K562 (cell line): ENCODE measurements around the gene HS3ST3A1. TPM values are rescaled to one million over a fixed set of nuclear protein-coding genes. Genes with fewer than 3 reads are reported as not detected.

Experiments used
- ATF7 ChIP-seq: fragments of 450-650 bp; IDR thresholded peaks from 2 replicates; pipeline ENCODE4 v1.7.1; 2014; ENCODE audit warnings: mild to moderate bottlenecking, moderate library complexity
- HDAC8 ChIP-seq: fragments of 450-650 bp; IDR thresholded peaks from 2 replicates; pipeline ENCODE4 v1.6.1; 2016; ENCODE audit warnings: mild to moderate bottlenecking, missing genetic modification characterization, moderate library complexity, missing compliant biosample characterization
- JUND ChIP-seq, 2 experiments: IDR thresholded peaks; 2 replicates in 1 of 2; 3 replicates in 1 of 2; pipeline ENCODE4 v1.6.1; 2011; ENCODE audit warnings: borderline replicate concordance in 2 of 2, low read depth in 2 of 2, low read length in 2 of 2, improper control_type of control experiment in 1 of 2, missing biosample characterization in 1 of 2, missing genetic modification characterization in 1 of 2, missing genetic modification reagents in 1 of 2
- NRF1 ChIP-seq, 2 experiments: fragments of 450-650 bp; IDR thresholded peaks in 1 of 2; conservative IDR thresholded peaks in 1 of 2; 2 replicates each; pipeline ENCODE4 v1.6.1; 2014; ENCODE audit warnings: mild to moderate bottlenecking in 2 of 2
- polyA plus RNA-seq, 8 experiments: library from polyadenylated mRNA; depleted of rRNA in 4 of 8; stranded (reverse) in 5 of 8; unstranded in 3 of 8; fragments of >200 nt; fragmentation: Nextera tagmentation in 2 of 8; fragmentation: Illumina TruSeq in 1 of 8; extraction: Ambion mirVana in 2 of 8; extraction: Trizol in 1 of 8; gene quantifications; 2 replicates each; pipeline versions ENCODE4 v1.2.1 to v1.2.3, GENCODE V29; 2011 to 2014; ENCODE audit warnings: inconsistent platforms in 1 of 8, missing spikeins in 1 of 8
- total RNA-seq, 7 experiments: library from RNA; depleted of rRNA in 6 of 7; stranded (reverse); fragments of >200 nt in 6 of 7; fragmentation: Illumina TruSeq in 2 of 7; extraction: Trizol in 2 of 7; gene quantifications; 2 replicates each; pipeline versions ENCODE4 v1.2.1 to v1.2.3, GENCODE V29; 2011 to 2021; ENCODE audit warnings: low replicate concordance in 1 of 7
- TF ChIP-seq, protein P1 (sequence below): sonication (generic); formaldehyde crosslinking; IDR thresholded peaks from 2 replicates; pipeline ENCODE4 v1.9.0; 2022; ENCODE audit warnings: mild to moderate bottlenecking, missing genetic modification reagents
- TF ChIP-seq, protein P2 (sequence below): fragments of 450-650 bp; IDR thresholded peaks from 2 replicates; pipeline ENCODE4 v1.6.1; 2016
- TF ChIP-seq, protein P3 (sequence below): fragments of 450-650 bp; IDR thresholded peaks from 2 replicates; pipeline ENCODE4 v1.6.1; 2014; ENCODE audit warnings: low read depth, mild to moderate bottlenecking, moderate library complexity, borderline replicate concordance
- TF ChIP-seq, protein P4 (sequence below): sonication (generic); formaldehyde crosslinking; IDR thresholded peaks from 2 replicates; pipeline ENCODE4 v1.8.1; 2022; ENCODE audit warnings: missing genetic modification reagents
- TF ChIP-seq, protein P5 (sequence below): fragments of 450-650 bp; IDR thresholded peaks from 2 replicates; pipeline ENCODE4 v1.6.1; 2016; ENCODE audit warnings: mild to moderate bottlenecking, moderate library complexity

Gene HS3ST3A1
- total and polyA plus RNA-seq, 9 of the 15 experiments (the other 6 are each of a cell fraction or from before 2014, with no cell fraction given): 0.25 to 14.8 (median 2.3) TPM

DNA sequence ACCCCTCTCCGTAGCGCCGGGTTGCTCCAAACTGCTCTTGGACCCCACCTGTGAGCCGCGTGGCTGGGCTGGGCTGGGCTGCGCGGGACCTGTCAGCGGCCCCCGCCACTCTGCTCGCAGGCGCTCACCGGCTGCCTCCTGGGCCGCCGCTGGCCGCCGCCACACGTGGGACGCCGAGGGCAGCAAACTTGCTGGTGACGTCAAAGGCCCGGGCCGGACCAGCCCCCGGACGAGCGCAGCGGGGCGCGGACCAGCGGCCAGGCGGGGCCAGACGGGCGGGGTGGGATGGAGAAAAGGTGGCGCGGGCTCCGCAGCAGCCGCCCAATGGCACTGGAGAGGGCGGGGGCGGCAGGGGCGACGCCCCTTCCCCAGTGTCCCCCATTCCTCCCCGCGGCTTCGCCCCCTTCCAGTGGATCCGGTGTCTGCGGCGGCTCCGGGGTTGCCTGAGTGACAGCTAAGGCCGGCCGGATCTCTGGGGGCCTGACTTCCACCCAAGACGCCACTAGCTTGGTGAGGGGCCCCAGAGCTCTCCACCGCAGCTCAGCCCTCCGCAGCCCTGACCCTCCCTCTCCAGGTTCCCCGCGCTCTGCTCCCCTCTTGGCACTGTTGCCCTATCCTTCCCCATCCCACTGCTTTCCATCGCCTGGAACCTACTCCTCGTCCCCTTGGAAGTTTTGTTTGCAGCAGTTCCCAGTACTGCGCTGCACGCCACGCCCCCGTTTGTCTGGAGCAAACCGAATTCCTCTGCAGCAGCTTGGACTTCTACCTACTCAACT is at the start of gene HS3ST3A1 (continued):
- TF ChIP-seq, protein P1, sequence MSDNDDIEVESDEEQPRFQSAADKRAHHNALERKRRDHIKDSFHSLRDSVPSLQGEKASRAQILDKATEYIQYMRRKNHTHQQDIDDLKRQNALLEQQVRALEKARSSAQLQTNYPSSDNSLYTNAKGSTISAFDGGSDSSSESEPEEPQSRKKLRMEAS (CRISPR knock-in tag): peak; percentile 81
- TF ChIP-seq ATF7 (peak; percentile 83; the same call in 1 of the 2 replicates), HDAC8 (tag) (no peak), NRF1 (conservative IDR thresholded peaks at IDR 0.05 in 1 of 2, IDR thresholded peaks at IDR 0.05 in 1 of 2) (peak; percentile 55 to 59), JUND (IDR thresholded peaks at IDR 0.05; ENCODE audit: borderline replicate concordance, low read depth, low read length) (0 out of 2 replicates have a peak, but pooled peaks have one; percentile 14), JUND (tag; IDR thresholded peaks at IDR 0.05; ENCODE audit: borderline replicate concordance, low read depth, low read length) (no peak; the same call in 2 of the 3 replicates)
- TF ChIP-seq, protein P2, sequence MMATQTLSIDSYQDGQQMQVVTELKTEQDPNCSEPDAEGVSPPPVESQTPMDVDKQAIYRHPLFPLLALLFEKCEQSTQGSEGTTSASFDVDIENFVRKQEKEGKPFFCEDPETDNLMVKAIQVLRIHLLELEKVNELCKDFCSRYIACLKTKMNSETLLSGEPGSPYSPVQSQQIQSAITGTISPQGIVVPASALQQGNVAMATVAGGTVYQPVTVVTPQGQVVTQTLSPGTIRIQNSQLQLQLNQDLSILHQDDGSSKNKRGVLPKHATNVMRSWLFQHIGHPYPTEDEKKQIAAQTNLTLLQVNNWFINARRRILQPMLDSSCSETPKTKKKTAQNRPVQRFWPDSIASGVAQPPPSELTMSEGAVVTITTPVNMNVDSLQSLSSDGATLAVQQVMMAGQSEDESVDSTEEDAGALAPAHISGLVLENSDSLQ: peak; percentile 94
- TF ChIP-seq, protein P3, sequence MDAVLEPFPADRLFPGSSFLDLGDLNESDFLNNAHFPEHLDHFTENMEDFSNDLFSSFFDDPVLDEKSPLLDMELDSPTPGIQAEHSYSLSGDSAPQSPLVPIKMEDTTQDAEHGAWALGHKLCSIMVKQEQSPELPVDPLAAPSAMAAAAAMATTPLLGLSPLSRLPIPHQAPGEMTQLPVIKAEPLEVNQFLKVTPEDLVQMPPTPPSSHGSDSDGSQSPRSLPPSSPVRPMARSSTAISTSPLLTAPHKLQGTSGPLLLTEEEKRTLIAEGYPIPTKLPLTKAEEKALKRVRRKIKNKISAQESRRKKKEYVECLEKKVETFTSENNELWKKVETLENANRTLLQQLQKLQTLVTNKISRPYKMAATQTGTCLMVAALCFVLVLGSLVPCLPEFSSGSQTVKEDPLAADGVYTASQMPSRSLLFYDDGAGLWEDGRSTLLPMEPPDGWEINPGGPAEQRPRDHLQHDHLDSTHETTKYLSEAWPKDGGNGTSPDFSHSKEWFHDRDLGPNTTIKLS: peak; percentile 16; the same call in 1 of the 2 replicates
- TF ChIP-seq, protein P4, sequence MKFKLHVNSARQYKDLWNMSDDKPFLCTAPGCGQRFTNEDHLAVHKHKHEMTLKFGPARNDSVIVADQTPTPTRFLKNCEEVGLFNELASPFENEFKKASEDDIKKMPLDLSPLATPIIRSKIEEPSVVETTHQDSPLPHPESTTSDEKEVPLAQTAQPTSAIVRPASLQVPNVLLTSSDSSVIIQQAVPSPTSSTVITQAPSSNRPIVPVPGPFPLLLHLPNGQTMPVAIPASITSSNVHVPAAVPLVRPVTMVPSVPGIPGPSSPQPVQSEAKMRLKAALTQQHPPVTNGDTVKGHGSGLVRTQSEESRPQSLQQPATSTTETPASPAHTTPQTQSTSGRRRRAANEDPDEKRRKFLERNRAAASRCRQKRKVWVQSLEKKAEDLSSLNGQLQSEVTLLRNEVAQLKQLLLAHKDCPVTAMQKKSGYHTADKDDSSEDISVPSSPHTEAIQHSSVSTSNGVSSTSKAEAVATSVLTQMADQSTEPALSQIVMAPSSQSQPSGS (CRISPR knock-in tag): peak; percentile 34; the same call in 1 of the 2 replicates
- TF ChIP-seq, protein P5, sequence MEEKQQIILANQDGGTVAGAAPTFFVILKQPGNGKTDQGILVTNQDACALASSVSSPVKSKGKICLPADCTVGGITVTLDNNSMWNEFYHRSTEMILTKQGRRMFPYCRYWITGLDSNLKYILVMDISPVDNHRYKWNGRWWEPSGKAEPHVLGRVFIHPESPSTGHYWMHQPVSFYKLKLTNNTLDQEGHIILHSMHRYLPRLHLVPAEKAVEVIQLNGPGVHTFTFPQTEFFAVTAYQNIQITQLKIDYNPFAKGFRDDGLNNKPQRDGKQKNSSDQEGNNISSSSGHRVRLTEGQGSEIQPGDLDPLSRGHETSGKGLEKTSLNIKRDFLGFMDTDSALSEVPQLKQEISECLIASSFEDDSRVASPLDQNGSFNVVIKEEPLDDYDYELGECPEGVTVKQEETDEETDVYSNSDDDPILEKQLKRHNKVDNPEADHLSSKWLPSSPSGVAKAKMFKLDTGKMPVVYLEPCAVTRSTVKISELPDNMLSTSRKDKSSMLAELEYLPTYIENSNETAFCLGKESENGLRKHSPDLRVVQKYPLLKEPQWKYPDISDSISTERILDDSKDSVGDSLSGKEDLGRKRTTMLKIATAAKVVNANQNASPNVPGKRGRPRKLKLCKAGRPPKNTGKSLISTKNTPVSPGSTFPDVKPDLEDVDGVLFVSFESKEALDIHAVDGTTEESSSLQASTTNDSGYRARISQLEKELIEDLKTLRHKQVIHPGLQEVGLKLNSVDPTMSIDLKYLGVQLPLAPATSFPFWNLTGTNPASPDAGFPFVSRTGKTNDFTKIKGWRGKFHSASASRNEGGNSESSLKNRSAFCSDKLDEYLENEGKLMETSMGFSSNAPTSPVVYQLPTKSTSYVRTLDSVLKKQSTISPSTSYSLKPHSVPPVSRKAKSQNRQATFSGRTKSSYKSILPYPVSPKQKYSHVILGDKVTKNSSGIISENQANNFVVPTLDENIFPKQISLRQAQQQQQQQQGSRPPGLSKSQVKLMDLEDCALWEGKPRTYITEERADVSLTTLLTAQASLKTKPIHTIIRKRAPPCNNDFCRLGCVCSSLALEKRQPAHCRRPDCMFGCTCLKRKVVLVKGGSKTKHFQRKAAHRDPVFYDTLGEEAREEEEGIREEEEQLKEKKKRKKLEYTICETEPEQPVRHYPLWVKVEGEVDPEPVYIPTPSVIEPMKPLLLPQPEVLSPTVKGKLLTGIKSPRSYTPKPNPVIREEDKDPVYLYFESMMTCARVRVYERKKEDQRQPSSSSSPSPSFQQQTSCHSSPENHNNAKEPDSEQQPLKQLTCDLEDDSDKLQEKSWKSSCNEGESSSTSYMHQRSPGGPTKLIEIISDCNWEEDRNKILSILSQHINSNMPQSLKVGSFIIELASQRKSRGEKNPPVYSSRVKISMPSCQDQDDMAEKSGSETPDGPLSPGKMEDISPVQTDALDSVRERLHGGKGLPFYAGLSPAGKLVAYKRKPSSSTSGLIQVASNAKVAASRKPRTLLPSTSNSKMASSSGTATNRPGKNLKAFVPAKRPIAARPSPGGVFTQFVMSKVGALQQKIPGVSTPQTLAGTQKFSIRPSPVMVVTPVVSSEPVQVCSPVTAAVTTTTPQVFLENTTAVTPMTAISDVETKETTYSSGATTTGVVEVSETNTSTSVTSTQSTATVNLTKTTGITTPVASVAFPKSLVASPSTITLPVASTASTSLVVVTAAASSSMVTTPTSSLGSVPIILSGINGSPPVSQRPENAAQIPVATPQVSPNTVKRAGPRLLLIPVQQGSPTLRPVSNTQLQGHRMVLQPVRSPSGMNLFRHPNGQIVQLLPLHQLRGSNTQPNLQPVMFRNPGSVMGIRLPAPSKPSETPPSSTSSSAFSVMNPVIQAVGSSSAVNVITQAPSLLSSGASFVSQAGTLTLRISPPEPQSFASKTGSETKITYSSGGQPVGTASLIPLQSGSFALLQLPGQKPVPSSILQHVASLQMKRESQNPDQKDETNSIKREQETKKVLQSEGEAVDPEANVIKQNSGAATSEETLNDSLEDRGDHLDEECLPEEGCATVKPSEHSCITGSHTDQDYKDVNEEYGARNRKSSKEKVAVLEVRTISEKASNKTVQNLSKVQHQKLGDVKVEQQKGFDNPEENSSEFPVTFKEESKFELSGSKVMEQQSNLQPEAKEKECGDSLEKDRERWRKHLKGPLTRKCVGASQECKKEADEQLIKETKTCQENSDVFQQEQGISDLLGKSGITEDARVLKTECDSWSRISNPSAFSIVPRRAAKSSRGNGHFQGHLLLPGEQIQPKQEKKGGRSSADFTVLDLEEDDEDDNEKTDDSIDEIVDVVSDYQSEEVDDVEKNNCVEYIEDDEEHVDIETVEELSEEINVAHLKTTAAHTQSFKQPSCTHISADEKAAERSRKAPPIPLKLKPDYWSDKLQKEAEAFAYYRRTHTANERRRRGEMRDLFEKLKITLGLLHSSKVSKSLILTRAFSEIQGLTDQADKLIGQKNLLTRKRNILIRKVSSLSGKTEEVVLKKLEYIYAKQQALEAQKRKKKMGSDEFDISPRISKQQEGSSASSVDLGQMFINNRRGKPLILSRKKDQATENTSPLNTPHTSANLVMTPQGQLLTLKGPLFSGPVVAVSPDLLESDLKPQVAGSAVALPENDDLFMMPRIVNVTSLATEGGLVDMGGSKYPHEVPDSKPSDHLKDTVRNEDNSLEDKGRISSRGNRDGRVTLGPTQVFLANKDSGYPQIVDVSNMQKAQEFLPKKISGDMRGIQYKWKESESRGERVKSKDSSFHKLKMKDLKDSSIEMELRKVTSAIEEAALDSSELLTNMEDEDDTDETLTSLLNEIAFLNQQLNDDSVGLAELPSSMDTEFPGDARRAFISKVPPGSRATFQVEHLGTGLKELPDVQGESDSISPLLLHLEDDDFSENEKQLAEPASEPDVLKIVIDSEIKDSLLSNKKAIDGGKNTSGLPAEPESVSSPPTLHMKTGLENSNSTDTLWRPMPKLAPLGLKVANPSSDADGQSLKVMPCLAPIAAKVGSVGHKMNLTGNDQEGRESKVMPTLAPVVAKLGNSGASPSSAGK: 0 out of 2 replicates have a peak, but pooled peaks have one; percentile 65
